CD4-positive, alpha-beta T cell treated with Interleukin-17A for 1 hour (primary cell): ENCODE data around the gene PAQR4.

ENCODE experiments used
- DNase-seq: peaks from one replicate; pipeline ENCODE4 v3.0.0-alpha.2; 2020

Gene PAQR4

DNA sequence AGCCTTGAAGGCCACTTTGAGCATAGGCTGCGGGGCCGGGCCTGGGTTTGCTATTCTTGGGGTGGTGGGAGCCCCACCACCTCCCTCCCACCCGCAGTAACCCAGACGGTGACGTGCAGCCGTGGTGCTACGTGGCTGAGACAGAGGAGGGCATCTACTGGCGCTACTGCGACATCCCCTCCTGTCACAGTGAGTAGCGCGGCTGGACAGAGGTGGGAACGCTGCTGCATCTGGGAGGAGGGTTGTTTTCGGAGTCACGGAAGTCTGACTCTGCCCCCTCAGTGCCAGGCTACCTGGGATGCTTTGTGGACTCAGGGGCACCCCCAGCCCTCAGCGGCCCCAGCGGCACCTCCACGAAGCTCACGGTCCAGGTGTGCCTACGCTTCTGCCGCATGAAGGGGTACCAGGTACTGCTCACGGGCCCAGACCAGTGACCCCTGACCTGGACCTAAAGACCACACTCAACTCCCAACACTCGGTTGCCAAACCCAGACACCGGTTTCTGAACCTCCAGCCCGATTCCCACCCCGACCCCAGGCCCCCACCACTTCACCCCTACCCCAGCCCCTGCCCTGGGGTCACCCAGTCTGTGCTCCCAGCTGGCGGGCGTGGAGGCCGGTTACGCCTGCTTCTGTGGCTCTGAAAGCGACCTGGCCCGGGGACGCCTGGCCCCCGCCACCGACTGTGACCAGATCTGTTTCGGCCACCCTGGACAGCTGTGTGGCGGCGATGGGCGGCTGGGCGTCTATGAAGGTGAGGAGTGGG lies 2.9 kb upstream of the PAQR4 start:
- no peak for DNase-seq

DNA sequence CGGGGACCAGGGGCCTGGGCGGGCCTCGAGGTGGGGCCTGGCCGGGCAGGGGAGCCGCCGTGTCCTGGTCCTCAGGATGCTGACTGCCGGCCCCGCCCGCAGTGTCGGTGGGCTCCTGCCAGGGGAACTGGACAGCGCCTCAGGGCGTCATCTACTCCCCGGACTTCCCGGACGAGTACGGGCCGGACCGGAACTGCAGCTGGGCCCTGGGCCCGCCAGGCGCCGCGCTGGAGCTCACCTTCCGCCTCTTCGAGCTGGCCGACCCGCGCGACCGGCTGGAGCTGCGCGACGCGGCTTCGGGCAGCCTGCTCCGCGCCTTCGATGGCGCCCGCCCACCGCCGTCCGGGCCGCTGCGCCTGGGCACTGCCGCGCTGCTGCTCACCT lies 2.3 kb upstream of the PAQR4 start:
- DNase-seq = no peak

DNA sequence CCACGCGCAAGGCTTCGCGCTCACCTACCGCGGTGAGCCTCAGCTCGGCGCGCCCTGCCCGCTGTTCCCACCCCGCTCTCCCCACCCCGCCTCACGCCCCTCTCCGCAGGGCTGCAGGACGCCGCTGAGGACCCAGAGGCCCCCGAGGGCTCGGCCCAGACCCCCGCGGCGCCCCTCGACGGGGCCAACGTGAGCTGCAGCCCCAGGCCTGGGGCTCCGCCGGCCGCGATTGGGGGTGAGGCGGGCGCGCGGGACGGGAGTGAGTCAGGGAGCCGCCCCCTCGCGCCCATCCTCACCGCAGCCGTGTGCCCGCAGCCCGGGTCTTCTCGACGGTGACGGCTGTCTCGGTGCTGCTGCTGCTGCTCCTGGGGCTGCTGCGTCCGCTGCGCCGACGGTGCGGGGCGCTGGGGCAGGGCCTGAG lies 1.9 kb upstream of the PAQR4 start:
- DNase-seq = no peak

DNA sequence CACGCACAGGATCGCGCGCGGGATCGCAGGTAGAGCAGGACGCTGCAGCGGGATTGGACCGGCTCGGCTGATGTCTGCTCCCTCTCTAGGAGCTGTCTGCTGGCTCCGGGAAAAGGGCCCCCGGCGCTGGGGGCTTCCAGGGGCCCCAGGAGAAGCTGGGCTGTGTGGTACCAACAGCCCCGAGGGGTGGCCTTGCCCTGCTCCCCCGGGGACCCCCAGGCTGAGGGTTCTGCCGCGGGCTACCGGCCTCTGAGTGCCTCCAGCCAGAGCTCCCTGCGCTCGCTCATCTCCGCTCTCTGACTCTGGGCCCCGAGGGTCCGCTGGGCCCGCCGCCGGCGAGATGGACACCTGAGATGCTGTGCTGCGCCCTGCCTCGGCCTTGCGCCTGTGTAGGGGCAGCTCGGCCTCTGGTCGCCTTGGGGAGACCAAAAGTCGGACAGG lies 1.4 kb upstream of the PAQR4 start:
- DNase-seq = no peak

DNA sequence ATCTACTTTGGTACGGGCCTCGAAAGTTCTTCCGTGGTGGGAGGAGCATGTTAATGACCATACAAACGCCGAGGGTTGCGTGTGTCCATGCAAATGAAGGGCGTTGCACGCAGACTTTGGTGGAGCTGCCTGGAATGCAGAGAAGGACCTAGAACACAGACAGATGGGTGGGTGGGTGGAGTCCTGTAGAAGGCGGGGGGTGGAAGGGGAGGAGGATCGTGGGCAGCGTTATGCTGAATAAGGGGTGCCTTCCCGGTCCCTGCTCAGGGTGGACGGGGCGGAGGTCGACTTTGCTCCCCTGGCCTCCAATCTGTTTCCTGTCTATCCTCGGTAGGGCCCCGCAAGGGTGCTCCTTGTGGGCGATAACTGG lies 795 bp upstream of the PAQR4 start:
- DNase-seq = no peak

DNA sequence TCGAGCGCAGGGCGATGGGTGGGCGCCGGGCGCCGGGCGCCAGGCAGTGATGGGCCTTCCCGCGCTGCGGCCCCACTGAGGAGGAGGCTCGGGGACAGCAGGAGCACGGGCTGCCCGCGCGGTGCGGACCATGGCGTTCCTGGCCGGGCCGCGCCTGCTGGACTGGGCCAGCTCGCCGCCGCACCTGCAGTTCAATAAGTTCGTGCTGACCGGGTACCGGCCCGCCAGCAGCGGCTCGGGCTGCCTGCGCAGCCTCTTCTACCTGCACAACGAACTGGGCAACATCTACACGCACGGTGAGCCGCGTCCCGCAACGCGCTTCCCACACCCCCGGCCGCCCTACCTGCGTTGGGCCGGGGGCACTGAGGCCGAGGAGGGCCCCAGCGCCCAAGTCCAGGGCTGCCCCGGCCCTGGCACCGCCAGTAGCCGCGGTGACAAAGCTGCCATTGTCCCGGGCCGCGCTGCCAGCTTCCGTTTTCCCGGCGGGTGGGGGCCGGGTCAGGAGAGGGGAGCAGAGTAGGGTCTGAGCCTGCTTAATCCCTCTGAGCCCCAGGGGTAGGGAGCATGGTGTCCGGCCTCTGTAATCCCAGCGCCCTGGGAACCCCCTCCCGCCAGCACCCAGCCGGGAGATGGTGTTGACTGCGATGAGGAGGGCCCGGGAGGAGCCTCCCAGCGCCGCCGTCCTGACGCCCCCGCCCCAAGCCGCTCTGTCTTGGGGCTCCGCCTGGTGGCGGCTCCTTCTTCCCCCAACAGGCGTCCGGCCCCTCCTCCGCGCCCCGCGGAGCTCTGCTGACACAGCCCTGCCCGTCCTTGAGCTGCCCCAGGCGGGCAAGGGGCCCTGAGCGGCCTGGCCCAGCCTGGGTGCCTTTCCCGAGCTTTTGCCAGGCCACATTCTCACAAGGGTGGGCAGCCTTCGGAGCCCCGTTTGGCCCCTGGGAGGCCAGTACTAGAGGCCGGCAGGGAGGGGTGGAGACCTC lies 685 bp downstream of the PAQR4 start:
- peak; percentile 67 for DNase-seq

DNA sequence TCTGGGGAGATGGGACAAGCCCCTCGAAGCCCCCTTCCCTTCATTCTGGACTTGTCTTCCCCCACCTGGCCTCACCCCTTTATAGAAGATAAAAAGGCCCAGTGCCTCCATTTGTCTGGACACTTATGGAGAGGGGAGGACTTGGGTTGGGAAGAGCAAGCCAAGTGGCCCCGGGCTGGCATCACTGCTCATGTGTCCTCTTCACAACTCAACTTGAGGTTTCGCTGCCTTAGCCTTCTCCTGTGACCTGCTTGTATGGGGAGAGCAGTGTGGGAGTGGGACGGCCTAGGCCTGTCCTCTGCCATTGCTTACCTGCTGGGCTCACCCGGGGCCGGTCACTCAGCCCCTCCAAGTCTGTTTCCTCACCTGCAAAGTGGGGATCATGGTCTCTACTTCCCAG lies 1.4 kb downstream of the PAQR4 start:
- DNase-seq = no peak

DNA sequence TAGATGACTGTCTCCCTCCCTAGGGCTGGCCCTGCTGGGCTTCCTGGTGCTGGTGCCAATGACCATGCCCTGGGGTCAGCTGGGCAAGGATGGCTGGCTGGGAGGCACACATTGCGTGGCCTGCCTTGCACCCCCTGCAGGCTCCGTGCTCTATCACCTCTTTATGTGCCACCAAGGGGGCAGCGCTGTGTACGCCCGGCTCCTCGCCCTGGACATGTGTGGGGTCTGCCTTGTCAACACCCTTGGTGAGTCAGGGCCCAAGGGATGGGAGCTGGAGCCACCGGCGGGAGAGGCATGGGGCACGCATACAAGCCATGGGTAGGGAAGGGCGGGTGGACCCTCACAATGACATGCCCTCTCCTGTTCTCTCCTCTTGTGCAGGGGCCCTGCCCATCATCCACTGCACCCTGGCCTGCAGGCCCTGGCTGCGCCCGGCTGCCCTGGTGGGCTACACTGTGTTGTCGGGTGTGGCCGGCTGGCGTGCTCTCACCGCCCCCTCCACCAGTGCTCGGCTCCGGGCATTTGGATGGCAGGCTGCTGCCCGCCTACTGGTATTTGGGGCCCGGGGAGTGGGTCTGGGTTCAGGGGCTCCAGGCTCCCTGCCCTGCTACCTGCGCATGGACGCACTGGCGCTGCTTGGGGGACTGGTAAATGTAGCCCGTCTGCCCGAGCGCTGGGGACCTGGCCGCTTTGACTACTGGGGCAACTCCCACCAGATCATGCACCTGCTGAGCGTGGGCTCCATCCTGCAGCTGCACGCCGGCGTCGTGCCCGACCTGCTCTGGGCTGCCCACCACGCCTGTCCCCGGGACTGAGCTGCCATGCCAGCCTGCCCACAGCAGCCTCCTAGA lies 2.2 kb downstream of the PAQR4 start:
- no peak for DNase-seq

DNA sequence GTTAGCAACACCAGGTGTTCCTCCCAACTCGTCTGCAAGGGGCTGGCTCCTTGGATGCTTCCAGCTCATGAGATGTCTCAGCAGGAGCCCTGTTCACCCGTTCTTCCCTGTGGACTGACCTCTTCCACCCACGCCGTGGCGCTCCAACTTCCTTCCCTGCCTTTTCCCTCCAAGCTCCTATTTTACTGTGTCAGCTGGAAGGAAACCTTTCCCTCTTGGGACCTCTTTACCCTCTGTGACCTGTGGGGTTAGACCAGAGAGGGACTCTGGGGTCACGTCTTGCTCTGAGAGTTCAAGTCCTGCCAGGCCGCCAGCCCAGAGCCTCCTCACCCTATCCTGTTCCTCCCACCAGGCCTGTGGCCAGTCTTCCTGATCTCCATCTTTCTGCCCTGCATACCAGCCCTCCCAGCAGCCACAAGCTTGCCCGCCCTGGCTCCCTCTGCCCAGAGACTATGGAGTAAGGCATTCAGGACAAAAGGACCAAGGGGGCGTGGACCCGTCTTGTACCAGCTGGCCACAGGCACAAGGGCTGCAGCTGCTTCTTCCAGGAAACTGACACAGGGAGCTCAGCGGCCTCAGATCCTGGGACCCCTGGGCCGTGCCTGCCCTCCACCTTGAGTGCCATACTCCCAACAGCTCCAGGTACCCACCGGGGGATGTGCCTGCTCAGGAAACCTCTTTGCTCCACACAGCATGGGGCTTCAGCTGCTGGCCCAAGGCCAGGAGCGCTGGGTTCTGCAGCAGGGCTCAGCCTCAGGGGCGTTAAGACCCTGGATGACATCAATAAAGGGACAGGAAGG lies 3.0 kb downstream of the PAQR4 start:
- no peak for DNase-seq

DNA sequence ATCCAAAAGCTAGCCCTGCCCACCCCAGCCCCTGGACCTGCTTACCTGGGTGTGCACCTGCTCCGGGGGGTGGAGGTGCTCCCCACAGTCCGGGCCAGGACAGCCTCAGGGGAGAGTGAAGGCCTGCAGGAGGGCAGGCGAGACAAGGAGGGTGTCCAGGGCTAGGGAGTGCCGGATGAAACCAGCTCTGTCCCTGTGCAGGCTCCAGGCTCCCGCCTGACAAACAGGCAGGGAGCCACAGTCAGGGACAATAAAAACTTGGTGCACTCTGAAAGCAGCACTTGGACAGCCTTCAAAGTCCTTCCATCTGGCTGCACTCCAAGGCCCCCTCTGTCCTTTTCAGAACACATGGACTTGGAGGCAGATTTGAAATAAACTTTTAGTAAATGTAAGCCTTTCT lies 3.9 kb downstream of the PAQR4 start:
- no peak for DNase-seq

DNA sequence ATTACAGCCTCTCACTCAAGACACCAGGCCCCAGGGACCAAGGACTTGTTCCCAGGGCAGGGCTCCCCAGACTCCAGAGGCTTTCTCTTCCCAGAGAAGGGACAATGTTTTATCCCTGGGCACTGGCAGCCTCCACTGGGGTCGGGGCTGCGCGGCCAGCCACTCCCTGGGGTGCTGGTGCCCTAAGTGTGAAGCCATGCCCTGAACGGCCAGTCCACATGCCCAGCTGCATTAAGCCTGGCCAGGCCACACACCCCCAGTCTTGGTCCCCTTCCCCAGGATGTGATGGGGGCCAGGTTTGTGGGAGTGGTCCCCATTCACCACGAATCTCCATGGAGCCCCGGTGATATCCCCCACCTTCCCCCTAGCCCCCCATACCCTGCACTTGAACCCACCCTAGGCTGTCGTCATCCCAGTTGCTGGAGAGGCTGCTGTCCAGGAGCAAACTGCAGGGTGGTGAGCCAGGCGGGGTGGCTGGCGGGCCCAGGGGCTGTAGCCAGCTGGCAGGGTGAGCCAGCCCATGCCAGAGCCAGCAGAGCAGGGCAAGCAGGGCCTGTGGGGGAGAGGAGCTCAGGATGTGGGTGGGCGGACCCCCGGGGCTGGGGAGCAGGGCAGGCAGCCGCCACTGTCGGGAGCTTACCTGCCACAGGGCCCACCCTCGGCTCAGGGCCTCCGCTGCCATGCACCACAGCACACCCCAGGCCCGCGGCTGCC lies 4.6 kb downstream of the PAQR4 start:
- DNase-seq = no peak

DNA sequence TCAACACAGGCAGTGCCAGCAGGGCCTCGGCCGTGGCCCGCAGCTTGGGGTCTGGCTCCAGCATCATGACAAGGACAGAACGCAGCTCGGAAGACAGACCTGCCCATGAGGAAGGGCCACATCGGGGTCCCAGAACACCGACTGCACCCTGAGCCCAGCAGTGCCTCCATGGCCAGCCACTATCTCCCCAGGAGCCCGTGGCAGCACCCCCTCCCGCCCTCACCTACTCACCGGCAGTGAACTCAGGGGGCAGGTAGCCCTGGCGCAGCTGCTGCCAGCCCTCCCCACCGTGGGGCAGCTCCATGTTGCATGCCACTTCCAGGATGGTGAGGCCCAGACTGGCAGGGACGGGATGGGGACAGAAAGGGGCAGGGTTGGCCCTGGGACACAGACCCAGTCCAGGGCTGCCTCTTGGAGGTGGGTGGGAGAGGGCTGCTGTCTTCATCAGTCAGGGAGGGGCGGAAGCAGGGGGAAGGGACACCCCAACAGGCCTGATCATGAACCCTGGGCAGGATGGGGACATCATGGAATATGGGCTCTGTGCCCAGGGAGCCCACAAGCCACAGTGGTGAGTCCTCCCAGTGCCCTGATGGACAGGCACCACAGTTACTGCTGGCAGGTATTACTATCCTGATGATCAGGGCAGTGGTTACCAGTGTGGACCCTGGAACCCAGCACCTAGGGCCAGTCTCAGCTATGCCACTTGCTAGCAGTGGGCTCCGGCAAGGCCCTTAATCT lies 5.3 kb downstream of the PAQR4 start:
- DNase-seq = no peak

DNA sequence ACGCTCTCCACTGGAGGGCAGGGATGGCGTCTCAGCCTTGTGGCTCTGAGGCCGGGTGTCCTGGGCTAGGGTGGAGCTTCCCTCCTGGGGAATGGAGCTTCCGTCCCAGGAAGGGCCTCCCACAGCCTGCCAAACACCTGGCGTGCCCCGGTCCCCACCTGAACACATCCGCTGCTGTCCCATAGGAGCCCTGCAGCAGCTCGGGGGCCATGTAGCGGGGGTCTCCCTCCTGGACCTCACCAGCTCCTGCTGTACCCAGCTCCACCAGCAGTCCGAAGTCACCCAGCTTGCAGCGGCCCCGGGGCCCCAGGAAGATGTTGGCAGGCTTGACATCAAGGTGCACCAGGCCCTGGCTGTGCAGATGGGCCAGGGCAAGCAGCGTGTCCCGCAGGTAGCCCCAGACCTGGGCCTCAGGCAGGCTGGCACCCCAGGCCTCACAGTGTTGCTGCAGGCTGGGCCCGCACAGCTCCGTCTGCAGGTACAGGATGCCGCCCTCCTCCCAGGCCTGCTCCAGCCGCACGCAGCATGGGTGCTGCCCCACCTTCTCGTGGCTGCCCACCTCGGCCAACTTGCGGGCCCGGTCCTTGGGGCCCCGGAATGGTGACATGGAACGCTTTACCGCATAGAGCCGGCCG lies 6.1 kb downstream of the PAQR4 start:
- no peak for DNase-seq

DNA sequence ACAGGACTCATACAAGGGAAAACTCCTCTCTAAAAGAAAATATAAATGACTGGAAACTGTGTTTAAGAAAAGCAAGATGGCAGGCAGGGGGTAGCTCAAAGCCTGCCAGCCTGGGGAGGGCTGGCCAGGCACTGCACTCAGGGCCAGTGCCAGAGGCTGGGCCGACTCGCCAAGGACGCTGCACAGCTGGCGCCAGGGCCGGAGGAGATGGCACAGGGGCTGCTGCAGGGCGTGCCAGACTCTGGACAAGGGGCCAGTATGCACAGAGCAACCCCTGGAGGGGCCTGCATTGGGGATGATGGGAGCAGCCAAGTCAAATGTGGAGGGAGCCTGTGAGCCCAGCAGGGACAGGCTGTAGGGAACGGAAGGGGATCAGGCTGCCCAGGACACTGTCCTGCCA lies 7.1 kb downstream of the PAQR4 start:
- no peak for DNase-seq

DNA sequence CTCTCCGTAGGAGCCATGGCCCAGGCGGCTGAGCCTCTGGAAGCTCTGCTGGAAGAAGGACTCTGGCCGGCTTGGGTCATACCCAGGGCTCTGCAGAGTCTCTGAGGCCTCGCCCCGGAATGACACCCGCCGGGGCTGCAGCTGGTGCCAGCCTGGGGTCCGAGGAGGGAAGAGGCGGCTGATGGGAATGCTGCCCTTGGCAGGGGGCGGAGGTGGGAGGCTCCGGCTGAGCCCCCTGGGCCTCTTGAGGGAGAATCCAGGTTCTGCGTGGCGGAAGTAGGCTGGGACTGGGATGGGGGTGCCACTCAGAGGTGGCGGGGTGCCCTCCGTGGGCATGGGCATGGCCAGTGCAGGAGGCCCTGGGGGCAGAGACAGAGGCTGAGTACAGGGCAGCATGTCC lies 7.5 kb downstream of the PAQR4 start:
- no peak for DNase-seq

DNA sequence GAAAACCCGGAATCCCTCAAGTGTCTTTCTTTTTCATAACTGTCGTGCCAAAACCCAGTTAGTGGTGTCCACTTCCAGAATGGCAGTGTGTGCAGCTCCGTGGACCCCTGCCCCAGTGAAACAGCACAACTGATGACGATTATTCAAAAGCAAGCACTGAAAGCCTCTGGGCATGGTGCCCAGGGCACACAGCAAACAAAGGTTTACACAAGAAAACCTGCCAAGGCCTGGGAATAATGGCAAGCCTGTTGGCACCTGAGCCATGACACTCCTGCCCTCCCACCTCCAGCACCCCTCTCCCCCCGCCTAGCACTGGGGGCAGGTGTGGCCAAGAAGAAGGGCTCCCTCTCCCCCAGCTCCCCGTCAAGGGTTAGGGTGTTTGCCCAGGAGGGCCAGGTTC lies 8.3 kb downstream of the PAQR4 start:
- DNase-seq = no peak

DNA sequence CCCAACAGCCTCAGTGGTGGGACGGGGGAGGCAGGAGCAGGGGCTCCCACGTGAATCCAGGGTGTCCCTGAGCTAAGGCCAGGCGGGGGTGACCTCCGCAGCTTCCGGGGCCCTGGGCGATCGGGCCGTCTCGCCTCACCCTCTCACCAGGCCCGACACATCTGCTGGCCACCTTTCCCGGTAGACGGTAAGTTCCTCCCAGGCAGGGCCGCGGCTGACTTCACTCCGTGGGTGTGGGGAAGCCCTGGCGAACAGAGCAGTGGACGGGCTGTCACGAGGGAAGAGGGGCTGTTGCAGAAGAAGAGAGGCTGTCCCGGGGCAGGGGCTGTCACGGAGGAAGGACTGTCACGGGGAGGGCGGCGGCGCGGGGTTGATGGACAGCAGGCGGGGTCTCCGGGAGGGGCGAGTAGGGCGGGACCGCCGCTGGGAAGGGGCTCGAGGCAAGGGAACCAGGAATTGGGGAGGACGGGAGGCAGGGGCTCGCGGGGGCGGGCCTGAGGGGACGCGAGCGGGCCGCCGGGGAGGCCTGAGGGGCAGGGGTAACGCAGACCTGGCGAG lies 10.6 kb downstream of the PAQR4 start:
- no peak for DNase-seq

DNA sequence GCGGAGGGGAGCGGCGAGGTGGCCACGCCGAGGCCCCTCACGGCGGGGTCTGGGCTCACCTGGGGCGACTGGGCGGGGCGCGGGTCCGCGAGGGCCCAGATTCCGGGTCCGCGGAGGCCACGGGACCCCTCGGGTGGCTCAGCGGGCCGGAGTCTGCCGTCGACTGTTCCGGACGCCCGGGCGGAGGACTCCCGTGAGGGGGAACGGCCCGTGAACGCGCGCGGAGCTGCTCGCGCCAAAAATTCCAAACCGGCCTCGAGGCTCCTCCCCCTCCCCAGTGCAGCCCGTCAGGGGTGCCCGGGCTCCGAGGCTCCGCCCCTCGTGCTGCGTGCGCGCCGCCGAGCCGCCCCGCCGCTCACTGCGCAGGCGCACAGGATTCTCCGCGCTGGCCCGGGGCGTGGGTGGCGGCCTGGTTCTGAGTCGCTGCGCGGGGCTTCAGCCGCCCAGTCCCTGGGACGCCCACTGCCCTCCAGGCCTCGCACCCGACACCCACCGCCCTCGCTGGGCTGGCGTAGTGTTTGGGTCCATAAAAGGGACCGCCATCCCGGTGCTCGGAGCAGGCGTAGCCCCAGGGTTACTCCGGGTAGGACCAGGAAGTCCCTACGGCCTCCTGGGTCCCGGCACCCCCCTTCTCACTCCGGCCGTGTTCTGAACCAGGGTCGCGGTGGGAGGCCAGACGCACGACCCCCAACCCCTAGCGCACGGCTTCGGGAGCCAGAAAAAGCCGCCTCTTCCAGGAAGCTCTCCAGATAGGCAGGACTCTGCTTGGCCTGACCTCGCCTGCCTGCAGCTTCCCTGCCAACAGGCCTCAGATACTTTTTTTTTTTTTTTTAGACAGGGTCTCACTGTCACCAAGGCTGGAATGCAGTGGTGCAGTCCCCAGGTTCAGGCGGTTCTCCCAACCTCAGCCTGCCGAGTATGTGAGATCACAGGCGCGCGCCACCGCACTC lies 11.4 kb downstream of the PAQR4 start, which contains the start of gene PKMYT1:
TSS of gene PKMYT1 (minus strand) at position 220 of the 950 bp plus-strand sequence. CDS start 789 bp downstream, outside the sequence.
- peak; percentile 94 for DNase-seq
